ENCODE measurements around the gene PRICKLE3. TPM values are rescaled to one million over a fixed set of nuclear protein-coding genes. Genes with fewer than 3 reads are reported as not detected.

PRICKLE3 gene
- total RNA-seq, 1 experiment from 2014 or later = 3.4 TPM

DNA sequence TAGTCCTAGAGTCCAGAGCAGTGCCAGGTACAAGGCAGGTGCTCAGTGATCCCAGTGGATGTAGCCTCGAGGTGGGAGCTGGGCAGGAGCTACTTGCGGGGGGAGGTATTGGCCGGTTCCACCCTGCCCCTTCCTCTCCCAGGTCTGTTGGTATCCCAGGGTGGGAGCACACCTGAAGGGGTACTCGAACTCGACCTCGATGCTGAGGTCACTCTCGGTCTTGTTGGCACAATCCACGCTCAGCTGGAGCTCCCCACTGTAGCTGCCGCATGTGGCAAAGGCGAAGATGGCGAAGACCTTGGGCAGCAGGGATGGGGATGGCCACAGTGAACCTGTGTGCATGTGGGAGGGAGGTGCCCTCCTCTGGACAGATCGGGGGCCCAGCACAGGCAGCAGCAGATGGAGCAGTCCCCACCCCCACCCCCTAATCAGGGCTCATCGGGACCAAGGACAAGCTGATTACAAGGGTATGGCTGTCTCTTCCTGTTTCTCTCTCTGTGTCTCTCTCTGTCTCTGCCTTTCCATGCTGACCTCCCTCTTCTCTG lies 11.4 kb upstream of the PRICKLE3 start:
- Histone ChIP-seq H3K4me1 (no peaks in the 10 kb centered on the region), H3K36me3 (no peaks in the 10 kb centered on the region), H3K4me3 (no peak overlapping the region), H3K27me3 (no peaks in the 10 kb centered on the region), H3K9me3 (replicated peaks) (no peaks in the 10 kb centered on the region), H3K27ac (no peak overlapping the region)
- DNase-seq = no peak

DNA sequence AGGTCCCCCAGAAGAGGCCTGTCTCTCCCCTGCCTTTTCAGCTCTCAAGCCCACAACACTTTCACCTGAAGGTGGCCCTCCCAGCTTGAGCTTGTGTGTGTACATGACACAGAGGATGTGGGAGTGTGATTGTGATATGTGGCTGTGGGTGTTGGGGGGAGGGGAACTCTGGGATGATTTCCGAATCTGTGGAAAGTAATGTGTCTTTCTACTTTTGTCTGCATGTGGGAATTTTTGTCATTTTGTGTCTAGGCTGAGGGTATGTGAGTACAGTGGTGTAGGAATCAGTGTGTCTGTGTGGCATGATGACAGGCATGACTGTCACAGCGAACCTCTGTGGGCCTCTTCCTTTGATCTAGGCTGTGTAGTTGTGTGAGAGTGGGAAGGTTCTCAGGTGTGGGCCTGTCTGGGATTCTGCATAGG lies 7.4 kb upstream of the PRICKLE3 start:
- Histone ChIP-seq H3K27me3 (no peaks in the 10 kb centered on the region), H3K9me3 (replicated peaks) (no peaks in the 10 kb centered on the region), H3K27ac (no peak overlapping the region), H3K36me3 (no peaks in the 10 kb centered on the region), H3K4me3 (no peak overlapping the region), H3K4me1 (no peaks in the 10 kb centered on the region)
- no peak for DNase-seq

DNA sequence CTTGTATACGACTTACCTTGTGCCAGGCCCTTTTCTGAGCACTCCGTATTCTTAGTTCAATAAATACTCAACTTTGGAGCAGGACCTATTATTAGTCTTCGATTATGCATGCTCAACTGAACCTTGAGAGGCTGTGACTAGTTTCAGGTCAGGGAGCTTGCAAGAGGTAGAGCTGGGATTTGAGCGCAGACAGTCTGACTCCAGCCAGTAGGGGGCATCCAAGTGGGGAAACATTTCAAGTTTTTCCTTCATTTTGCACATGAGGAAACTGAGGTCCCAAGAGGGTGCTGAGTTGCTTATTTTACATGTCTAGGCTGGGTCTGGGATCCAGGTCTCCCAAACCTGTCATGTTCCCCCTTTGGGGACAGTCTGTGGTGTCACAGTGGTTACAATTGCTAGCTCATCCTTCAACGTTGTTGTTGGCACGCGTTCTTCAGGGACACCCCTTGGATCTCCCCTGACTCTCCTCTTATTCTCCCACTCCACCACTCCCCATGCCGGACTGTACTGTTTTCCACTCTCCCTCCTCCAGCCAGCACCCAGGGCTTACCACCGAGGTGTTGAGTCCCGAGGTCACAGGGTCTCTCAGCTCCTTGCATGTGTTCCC lies 6.7 kb upstream of the PRICKLE3 start:
- Histone ChIP-seq H3K4me1 (no peaks in the 10 kb centered on the region), H3K36me3 (no peaks in the 10 kb centered on the region), H3K27ac (no peak overlapping the region), H3K4me3 (no peak overlapping the region), H3K27me3 (no peaks in the 10 kb centered on the region), H3K9me3 (replicated peaks) (no peaks in the 10 kb centered on the region)
- DNase-seq = peak in 1 of 2 experiments; percentile 24

DNA sequence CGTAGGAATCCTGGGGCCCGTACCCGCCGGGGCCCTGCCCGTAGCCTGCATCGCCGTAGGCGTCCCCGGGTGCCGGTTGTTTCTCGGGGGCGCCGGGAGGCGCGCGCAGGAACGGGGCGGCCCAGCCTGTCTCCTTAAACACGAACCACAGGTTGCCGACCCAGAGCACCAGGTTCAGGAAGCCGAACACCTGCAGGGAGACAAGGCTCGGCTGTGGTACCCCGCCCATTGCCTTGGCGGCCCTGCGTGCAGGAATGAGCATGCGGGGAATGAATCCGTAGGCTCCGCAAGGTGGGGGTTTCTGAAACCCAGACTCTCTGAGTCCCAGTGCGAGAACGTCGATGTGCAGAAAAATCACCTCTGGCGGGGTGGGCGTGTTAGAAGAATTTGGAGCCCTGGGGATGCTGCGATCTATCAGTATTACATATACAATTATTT lies 5.4 kb upstream of the PRICKLE3 start:
- Histone ChIP-seq H3K4me3 (peak overlapping the region; percentile 74), H3K27me3 (no peaks in the 10 kb centered on the region), H3K9me3 (replicated peaks) (no peaks in the 10 kb centered on the region), H3K27ac (peak overlapping the region; percentile 27; the same call in 1 of the 2 replicates), H3K36me3 (no peaks in the 10 kb centered on the region), H3K4me1 (no peaks in the 10 kb centered on the region)
- DNase-seq = peak in 1 of 2 experiments; percentile 18

DNA sequence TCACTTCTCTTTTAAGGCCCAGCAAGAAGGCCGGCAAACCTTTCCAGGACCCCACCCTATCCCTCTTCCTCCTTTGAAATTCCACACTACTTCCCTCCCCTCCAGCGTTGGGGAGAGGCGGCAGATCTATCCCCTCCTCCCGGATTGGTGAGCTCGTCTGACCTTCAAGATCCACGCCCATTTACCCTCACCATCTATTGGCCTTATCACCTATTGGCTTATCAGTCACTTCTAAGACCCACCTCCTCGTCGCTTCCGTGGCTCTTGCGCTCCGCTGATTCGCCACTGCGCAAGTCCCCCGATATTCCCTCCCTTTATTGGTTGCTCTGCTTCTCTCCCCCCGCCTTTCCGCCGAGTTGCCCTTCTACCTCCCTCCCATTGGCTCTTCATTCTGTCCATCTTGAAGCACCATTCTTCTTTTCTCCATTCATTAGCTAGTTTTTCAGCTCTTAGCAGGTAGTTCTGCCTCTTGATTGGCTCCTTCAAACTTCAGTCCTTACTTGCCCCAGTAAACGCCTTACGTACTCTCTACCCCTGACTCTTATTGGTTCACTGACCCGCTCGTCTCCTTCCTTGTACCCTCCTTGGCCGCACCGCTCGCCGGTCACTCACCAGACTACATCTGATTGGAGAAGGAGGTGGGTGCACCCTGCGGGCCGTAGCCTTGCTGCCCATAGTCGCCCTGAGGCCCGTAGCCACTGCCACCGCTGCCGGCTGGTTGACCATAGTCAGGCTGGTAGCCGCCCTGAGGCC lies 4.8 kb upstream of the PRICKLE3 start:
- H3K27ac ChIP-seq = peak overlapping the region; percentile 27; the same call in 1 of the 2 replicates
- H3K27me3 ChIP-seq = no peaks in the 10 kb centered on the region
- peak overlapping the region; percentile 74 for H3K4me3 ChIP-seq
- no peaks in the 10 kb centered on the region for H3K9me3 ChIP-seq (replicated peaks)
- no peaks in the 10 kb centered on the region for H3K4me1 ChIP-seq
- DNase-seq = peak; percentile 91 to 94
- H3K36me3 ChIP-seq = no peaks in the 10 kb centered on the region

DNA sequence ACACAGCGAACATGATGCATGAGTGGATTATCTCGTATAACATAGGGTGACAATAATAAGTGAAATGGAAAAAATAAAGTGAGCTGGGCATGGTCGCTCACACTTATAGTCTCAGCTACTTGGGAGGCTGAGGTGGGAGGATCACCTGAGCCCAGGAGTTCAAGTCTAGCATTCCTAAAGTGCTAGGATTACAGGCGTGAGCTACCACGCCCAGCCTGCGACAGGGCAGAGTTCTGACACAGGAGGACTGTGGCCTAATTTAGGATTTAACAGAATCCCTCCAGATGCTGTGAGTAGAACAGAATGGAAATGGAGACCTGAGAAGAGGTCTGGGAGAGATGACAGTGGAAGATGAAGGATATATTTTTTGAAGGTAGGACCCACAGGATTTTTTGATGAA lies 3.4 kb upstream of the PRICKLE3 start:
- H3K36me3 ChIP-seq = no peaks in the 10 kb centered on the region
- DNase-seq = no peak
- H3K9me3 ChIP-seq (replicated peaks) = no peaks in the 10 kb centered on the region
- H3K27me3 ChIP-seq = no peaks in the 10 kb centered on the region
- no peaks in the 10 kb centered on the region for H3K4me1 ChIP-seq
- H3K27ac ChIP-seq = no peak overlapping the region
- no peak overlapping the region for H3K4me3 ChIP-seq

DNA sequence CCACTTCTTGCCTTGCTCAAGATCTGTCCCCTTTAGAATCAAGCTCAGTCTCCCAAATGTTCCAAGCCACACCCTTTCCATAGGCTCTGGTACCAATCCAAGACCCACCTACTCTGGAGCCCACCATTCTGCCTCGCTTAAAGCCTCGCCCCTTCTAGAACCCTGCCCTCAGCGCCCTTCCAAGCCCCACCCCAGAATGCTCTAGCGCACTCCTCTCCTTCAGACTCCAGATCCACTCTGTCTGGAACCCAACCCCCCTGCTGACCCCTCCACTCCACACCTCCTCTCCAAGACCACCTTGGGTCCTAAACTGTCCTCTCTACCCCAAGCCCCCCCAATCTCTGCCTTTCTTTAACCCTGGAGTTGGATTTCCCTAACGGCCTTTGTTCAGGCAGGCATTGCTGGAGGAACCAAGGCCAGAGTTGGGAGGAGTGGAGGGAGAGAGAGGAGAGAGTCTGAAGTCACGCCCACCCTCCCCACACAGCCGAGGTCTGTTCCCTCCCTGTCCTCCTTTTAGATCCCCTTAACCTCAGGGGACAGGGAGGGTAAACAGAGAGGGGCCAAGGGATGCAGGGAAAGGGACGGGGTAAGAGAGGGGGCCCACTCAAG lies 2.4 kb upstream of the PRICKLE3 start:
- Histone ChIP-seq H3K9me3 (replicated peaks) (no peaks in the 10 kb centered on the region), H3K27ac (no peak overlapping the region), H3K4me3 (no peak overlapping the region), H3K27me3 (no peaks in the 10 kb centered on the region), H3K4me1 (no peaks in the 10 kb centered on the region), H3K36me3 (no peaks in the 10 kb centered on the region)
- DNase-seq = no peak

DNA sequence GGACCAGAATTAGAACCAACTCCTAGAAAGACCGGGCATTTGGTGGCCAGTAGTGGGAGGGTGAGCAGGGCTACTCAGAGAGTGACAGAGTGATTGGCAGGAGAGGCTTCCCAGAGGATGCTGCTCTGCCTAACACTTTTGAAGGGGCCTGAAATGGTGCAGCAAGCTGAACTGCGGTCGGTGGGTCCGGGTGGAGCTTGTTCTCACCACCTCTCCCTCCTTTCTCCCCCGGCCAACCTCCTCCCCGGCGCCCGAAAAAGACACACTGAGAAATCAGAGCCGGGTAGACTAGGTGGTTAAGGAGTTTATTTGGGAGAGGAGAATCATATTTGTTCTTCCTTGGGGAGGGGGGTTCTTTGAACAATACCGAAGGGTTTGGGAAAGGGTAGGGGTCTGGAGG lies 1.4 kb upstream of the PRICKLE3 start:
- H3K4me3 ChIP-seq = no peak overlapping the region
- no peaks in the 10 kb centered on the region for H3K4me1 ChIP-seq
- no peaks in the 10 kb centered on the region for H3K9me3 ChIP-seq (replicated peaks)
- no peak for DNase-seq
- no peaks in the 10 kb centered on the region for H3K36me3 ChIP-seq
- no peak overlapping the region for H3K27ac ChIP-seq
- no peaks in the 10 kb centered on the region for H3K27me3 ChIP-seq

DNA sequence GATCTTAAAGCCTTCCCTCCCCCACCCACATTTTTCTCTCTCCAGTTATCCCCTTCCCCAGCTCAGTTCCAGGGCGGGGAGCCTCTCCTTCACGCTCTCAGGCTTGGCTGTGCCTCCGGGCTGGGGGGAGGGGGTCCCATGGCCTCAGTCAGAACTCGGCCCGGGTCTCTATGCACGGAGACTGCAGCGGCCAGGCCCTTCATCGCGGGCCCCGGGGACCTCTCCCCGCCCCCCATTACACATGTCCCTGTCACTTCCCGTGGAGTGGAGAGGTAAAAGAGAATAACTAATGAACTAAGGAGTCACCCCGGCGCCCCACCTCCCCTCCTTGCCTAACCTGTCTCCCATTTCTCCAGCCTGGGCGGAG lies 838 bp upstream of the PRICKLE3 start:
- Histone ChIP-seq H3K36me3 (no peaks in the 10 kb centered on the region), H3K9me3 (replicated peaks) (no peaks in the 10 kb centered on the region), H3K4me3 (no peak overlapping the region), H3K4me1 (no peaks in the 10 kb centered on the region), H3K27ac (no peak overlapping the region), H3K27me3 (no peaks in the 10 kb centered on the region)
- no peak for DNase-seq

DNA sequence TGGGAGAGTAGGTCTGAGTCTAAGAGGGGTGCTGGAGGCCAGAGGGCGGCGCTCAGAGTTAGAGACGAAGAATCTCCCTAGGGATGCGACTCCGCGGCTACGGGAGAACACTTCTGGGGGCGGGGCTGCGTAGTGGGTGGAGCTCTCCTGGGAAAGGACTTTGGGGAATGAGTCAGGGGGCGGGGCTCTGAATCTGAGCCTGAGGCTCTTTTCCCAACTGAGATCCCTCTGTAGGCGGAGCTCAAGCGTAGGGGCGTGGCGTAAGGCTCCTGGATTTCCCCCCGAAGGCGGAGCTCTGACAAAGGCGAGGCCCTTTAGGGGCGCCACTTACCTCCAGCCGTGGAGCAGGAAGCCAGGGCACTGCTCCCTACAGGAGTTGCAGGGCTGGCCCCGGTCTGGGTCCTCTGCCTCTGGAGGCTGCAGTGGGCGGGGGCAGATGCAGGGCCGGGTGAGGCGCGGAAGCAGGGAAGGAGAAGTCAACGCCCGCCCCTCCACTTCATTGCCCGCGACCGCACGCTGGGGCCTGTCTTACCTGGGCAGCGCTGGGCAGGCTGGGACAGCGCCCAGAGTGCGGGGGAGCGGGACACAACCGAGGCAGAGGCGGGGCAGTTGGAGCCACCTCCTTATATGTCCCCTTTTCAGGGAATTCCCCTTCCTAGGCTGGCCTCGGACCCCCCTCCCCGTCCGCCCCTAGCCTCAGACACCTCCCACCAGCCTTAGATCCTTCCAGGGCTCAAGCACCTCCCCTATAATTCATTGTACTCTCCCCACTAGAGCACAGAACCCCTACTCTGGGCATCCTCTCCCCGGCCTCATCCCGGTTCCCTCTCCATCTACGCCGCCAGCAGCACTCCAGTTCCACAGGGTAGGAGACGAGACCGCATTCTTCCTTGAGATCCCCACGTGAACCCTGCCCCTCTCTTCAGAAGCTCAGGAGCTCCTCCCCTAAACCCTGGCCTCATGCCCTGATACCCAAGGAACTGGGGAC lies 1.6 kb downstream of the PRICKLE3 start:
- Histone ChIP-seq H3K27ac (no peak overlapping the region), H3K36me3 (no peaks in the 10 kb centered on the region), H3K9me3 (replicated peaks) (no peaks in the 10 kb centered on the region), H3K27me3 (no peaks in the 10 kb centered on the region), H3K4me3 (no peak overlapping the region), H3K4me1 (no peaks in the 10 kb centered on the region)
- peak; percentile 31 to 35 for DNase-seq

DNA sequence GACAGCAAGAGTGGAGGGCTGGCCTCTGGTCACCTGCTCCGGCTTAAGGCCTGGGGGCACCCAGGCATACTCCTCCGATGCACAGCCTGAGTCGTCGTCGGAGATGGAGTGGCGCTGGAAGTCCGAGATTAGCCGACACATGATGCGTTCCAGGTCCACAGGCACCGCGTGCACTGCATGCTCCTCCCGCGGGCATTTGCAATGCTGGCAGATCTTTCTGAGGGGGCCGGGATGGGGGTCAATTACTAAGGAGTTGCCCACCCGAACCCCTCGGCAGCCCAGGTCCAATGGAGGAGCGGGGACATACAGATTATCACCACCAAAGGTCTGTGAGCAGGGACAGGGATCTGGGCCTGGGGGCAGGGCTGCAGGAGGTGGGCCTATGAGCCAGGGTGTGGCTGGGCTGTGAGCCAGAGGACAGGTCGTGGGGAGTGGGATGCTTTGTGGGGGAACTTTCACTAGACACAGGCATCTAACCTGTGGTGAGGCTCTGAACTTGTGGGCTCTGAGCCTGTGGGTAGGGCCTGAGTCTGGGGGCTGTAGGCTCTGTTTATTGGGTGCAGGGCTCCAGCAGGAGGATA lies 2.4 kb downstream of the PRICKLE3 start:
- no peak for DNase-seq
- H3K4me1 ChIP-seq = no peaks in the 10 kb centered on the region

DNA sequence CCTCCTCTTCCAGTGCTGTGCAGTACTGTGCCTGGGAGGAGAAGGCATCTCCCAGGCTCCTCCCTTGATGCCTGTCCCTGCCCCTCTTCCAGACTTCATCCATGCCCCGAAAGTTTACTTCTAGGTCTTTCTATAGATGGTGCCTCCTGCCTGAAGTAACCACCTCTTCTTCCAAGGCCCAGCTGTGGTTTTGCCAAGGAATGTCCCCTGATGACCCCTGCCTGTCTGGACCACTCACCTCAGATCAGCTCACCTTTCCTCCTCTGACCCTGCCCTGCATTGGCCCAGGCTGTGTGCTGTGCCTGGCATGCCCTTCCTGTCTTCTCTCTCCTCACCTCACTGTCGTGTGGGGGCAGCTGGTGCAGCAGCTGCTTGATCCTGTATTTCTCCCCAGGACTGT lies 6.8 kb downstream of the PRICKLE3 start:
- Histone ChIP-seq H3K4me3 (no peak overlapping the region), H3K27ac (no peak overlapping the region), H3K36me3 (peaks cover 5% of the 10 kb centered on the region; the same call in 1 of the 2 replicates), H3K27me3 (no peaks in the 10 kb centered on the region), H3K9me3 (replicated peaks) (no peaks in the 10 kb centered on the region), H3K4me1 (no peaks in the 10 kb centered on the region)
- DNase-seq = no peak

More for the DNA sequence above, 2.4 kb downstream of the PRICKLE3 start:
- Histone ChIP-seq H3K4me3 (no peak overlapping the region), H3K9me3 (replicated peaks) (no peaks in the 10 kb centered on the region), H3K27ac (no peak overlapping the region), H3K27me3 (no peaks in the 10 kb centered on the region), H3K36me3 (no peaks in the 10 kb centered on the region)

DNA sequence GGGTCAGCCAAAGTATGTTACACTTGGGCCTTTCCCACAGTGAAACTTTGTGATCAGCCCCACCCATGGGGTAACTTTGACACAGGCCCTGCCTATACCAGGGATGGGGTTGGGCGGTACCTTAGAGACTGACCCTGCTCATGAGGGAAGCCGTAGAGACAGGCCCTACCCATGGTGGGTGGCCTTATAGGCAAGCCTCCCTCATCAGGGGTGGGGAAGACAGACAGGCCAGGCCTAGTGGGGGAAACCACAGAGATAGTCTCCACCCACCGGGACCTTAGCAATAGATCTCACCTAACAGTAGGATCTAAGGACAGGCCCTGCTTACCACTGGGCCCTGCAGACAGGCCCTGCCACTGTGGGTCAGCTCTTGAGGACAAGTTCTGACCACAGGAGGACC lies 7.6 kb downstream of the PRICKLE3 start:
- Histone ChIP-seq H3K27ac (no peak overlapping the region), H3K36me3 (peaks cover 7% of the 10 kb centered on the region; the same call in 1 of the 2 replicates), H3K4me1 (no peaks in the 10 kb centered on the region), H3K4me3 (no peak overlapping the region), H3K9me3 (replicated peaks) (no peaks in the 10 kb centered on the region), H3K27me3 (no peaks in the 10 kb centered on the region)
- no peak for DNase-seq
